Caco-2 (cell line): ENCODE results near the gene SLC12A8. TPM values are rescaled to one million over a fixed set of nuclear protein-coding genes. Genes with fewer than 3 reads are reported as not detected.

Source experiments
- BruUV-seq: library from RNA; stranded (reverse); fragments of 400-500 nt; replicated peaks from 2 replicates; lab custom pipeline; 2021; lab: Mats Ljungman, UMichigan
- CTCF ChIA-PET: fragments of 300-600 bp; sonication (Branson Sonifier 250); formaldehyde crosslinking; loops from one replicate; lab custom pipeline; 2022; ENCODE audit warnings: antibody characterized with exemption; lab: Charles Lee
- POLR2A ChIA-PET: fragments of 300-600 bp; sonication (Branson Sonifier 250); formaldehyde crosslinking; loops from one replicate; lab custom pipeline; 2022; ENCODE audit warnings: antibody characterized with exemption; lab: Charles Lee
- DNase-seq, 2 experiments: peaks; one replicate each; pipeline versions ENCODE4 v3.0.0 to v3.0.0-alpha.2; 2020 to 2022
- H3K27me3 ChIP-seq: replicated peaks from 2 replicates; pipeline ENCODE4 v1.6.0; 2011; ENCODE audit warnings: low read length; ENCODE audit not compliant: control insufficient read depth, insufficient read depth
- H3K36me3 ChIP-seq: 2 replicates; pipeline ENCODE4 v1.5.1; 2011; ENCODE audit warnings: low read length; ENCODE audit not compliant: control insufficient read depth, insufficient read depth
- H3K4me1 ChIP-seq: fragments of 250-450 bp; sonication (Bioruptor Pico); 2 replicates; pipeline ENCODE4 v1.5.1; 2020; ENCODE audit warnings: mild to moderate bottlenecking
- H3K4me3 ChIP-seq: 2 replicates; pipeline ENCODE4 v1.5.1; 2011; ENCODE audit warnings: low read depth, mild to moderate bottlenecking, control low read depth, low read length
- H3K9me3 ChIP-seq: fragments of 250-450 bp; sonication (Bioruptor Pico); 2 replicates; pipeline ENCODE4 v1.5.1; 2020; ENCODE audit warnings: mild to moderate bottlenecking, moderate library complexity
- H3K27ac Mint-ChIP-seq: one replicate; pipeline ENCODE4 v1.8.0; 2022; ENCODE audit warnings: mixed read lengths; ENCODE audit not compliant: unreplicated experiment
- H3K27me3 Mint-ChIP-seq: one replicate; pipeline ENCODE4 v1.8.0; 2022; ENCODE audit warnings: mixed read lengths; ENCODE audit not compliant: insufficient read depth, unreplicated experiment
- H3K36me3 Mint-ChIP-seq: one replicate; pipeline ENCODE4 v1.8.0; 2022; ENCODE audit warnings: mild to moderate bottlenecking, mixed read lengths; ENCODE audit not compliant: insufficient read depth, unreplicated experiment
- H3K4me1 Mint-ChIP-seq: one replicate; pipeline ENCODE4 v1.8.0; 2022; ENCODE audit warnings: low read depth, mixed read lengths; ENCODE audit not compliant: unreplicated experiment
- H3K4me3 Mint-ChIP-seq: one replicate; pipeline ENCODE4 v1.8.0; 2022; ENCODE audit warnings: mild to moderate bottlenecking, moderate library complexity, mixed read lengths; ENCODE audit not compliant: unreplicated experiment
- H3K9me3 Mint-ChIP-seq: one replicate; pipeline ENCODE4 v1.8.0; 2022; ENCODE audit warnings: mixed read lengths; ENCODE audit not compliant: unreplicated experiment
- CTCF ChIP-seq, 2 experiments: fragments of 200-600 bp in 1 of 2; IDR thresholded peaks; 1 replicate in 1 of 2; 2 replicates in 1 of 2; pipeline versions ENCODE4 v1.5.1 to v1.8.0; 2011 to 2022; ENCODE audit warnings: antibody characterized with exemption in 1 of 2, control low read depth in 1 of 2, inconsistent platforms in 1 of 2, low read depth in 1 of 2, low read length in 1 of 2, mild to moderate bottlenecking in 1 of 2, moderate library complexity in 1 of 2; ENCODE audit not compliant: insufficient read depth in 1 of 2, severe bottlenecking in 1 of 2, unreplicated experiment in 1 of 2
- intact Hi-C: fragments of 100-400 bp; cut with micrococcal nuclease; formaldehyde crosslinking; loops from one replicate; pipeline ENCODE4 v1.10.0; 2022; ENCODE audit not compliant: unreplicated experiment
- total RNA-seq: library from RNA; stranded (reverse); gene quantifications from 2 replicates; pipeline ENCODE4 v1.2.3, GENCODE V29; 2022

Gene SLC12A8
- total RNA-seq, 1 experiment from 2014 or later: 23.3 TPM

- Mint-ChIP-seq H3K27me3 (no peaks in the 10 kb centered on the region), H3K4me1 (peaks cover 14% of the 10 kb centered on the region), H3K27ac (no peak overlapping the region), H3K36me3 (peaks cover 13% of the 10 kb centered on the region), H3K9me3 (no peaks in the 10 kb centered on the region), H3K4me3 (no peak overlapping the region)
- Histone ChIP-seq H3K4me1 (peaks cover 10% of the 10 kb centered on the region), H3K36me3 (no peaks in the 10 kb centered on the region), H3K27me3 (no peaks in the 10 kb centered on the region), H3K4me3 (no peak overlapping the region), H3K9me3 (no peaks in the 10 kb centered on the region)
- no peak for DNase-seq
- ChIA-PET POLR2A (no interaction called here), CTCF (no interaction called here)
- TF ChIP-seq CTCF (IDR thresholded peaks at IDR 0.05; ENCODE audit: insufficient read depth in 1 of 2, low read depth in 1 of 2, low read length in 1 of 2, severe bottlenecking in 1 of 2, unreplicated experiment in 1 of 2): no peak
- BruUV-seq: no TSS peak
- intact Hi-C loops: no loop called here
Measured at GRCh38 chr3:125232401-125232800, 19.9 kb upstream of the SLC12A8 start.

GRCh38 chr3:125231895-125232294 is 19.3 kb upstream of the SLC12A8 start:
- no peaks in the 10 kb centered on the region for H3K27me3 Mint-ChIP-seq
- DNase-seq: no peak

GRCh38 chr3:125229707-125230106 is 17.2 kb upstream of the SLC12A8 start:
- CTCF ChIA-PET: interaction anchor here (0.7 kb wide), 1 partner anchor 15 kb away, joined by 9 read pairs; no protein-coding TSS in a partner anchor
- Mint-ChIP-seq H3K36me3 (peaks cover 12% of the 10 kb centered on the region), H3K27ac (no peak overlapping the region), H3K9me3 (no peaks in the 10 kb centered on the region), H3K27me3 (no peaks in the 10 kb centered on the region), H3K4me3 (no peak overlapping the region), H3K4me1 (peaks cover 7% of the 10 kb centered on the region)
- intact Hi-C loops: no loop called here
- DNase-seq: no peak
- Histone ChIP-seq H3K4me3 (no peak overlapping the region), H3K9me3 (no peaks in the 10 kb centered on the region), H3K27me3 (no peaks in the 10 kb centered on the region), H3K36me3 (no peaks in the 10 kb centered on the region), H3K4me1 (peaks cover 10% of the 10 kb centered on the region)
- no TSS peak for BruUV-seq
- no peak for TF ChIP-seq CTCF (IDR thresholded peaks at IDR 0.05; ENCODE audit: insufficient read depth in 1 of 2, low read depth in 1 of 2, low read length in 1 of 2, severe bottlenecking in 1 of 2, unreplicated experiment in 1 of 2)
- POLR2A ChIA-PET: no interaction called here

More at GRCh38 chr3:125231895-125232294, 19.3 kb upstream of the SLC12A8 start:
- H3K4me3 Mint-ChIP-seq: no peak overlapping the region
- POLR2A ChIA-PET: no interaction called here
- peaks cover 12% of the 10 kb centered on the region for H3K36me3 Mint-ChIP-seq
- Histone ChIP-seq H3K4me1 (peaks cover 10% of the 10 kb centered on the region), H3K9me3 (no peaks in the 10 kb centered on the region), H3K27me3 (no peaks in the 10 kb centered on the region), H3K4me3 (no peak overlapping the region), H3K36me3 (no peaks in the 10 kb centered on the region)
- BruUV-seq: no TSS peak
- intact Hi-C loops: no loop called here
- no peaks in the 10 kb centered on the region for H3K9me3 Mint-ChIP-seq
- no peak overlapping the region for H3K27ac Mint-ChIP-seq
- CTCF ChIA-PET: no interaction called here
- TF ChIP-seq CTCF (IDR thresholded peaks at IDR 0.05; ENCODE audit: insufficient read depth in 1 of 2, low read depth in 1 of 2, low read length in 1 of 2, severe bottlenecking in 1 of 2, unreplicated experiment in 1 of 2): no peak
- H3K4me1 Mint-ChIP-seq: peaks cover 14% of the 10 kb centered on the region
